Left lung (tissue), 10 donors: ENCODE results near the gene CELF4. TPM values are rescaled to one million over a fixed set of nuclear protein-coding genes. Genes with fewer than 3 reads are reported as not detected.
A peak's percentile ranks its signal among the peaks of the same experiment; 100 is the strongest.

Experiments used
- ATAC-seq: fragments of 200-7000 bp; cut with Tn5 transposase; one replicate; pipeline ENCODE4 v1.9.1; 2020; ENCODE audit warnings: moderate library complexity
- DNase-seq, 4 donors: peaks; one replicate each; pipeline ENCODE4 v3.0.0-alpha.2; 2013 to 2020
- H3K27ac ChIP-seq, 2 donors: fragments of 200-600 bp; sonication (generic) in 1 of 2; one replicate each; pipeline versions ENCODE4 v1.5.0 to v1.8.0; 2020 to 2021
- H3K27me3 ChIP-seq, 2 donors: fragments of 200-600 bp; sonication (generic) in 1 of 2; one replicate each; pipeline versions ENCODE4 v1.5.0 to v1.8.0; 2020 to 2021
- H3K36me3 ChIP-seq, 2 donors: fragments of 200-600 bp; sonication (generic) in 1 of 2; one replicate each; pipeline versions ENCODE4 v1.5.0 to v1.8.0; 2020 to 2021
- H3K4me1 ChIP-seq, 2 donors: fragments of 200-600 bp; one replicate each; pipeline ENCODE4 v1.8.0; 2021
- H3K4me3 ChIP-seq, 2 donors: fragments of 200-600 bp; sonication (generic) in 1 of 2; one replicate each; pipeline versions ENCODE4 v1.5.0 to v1.8.0; 2020 to 2021; ENCODE audit warnings: mild to moderate bottlenecking in 1 of 2
- H3K9me3 ChIP-seq, 2 donors: fragments of 200-600 bp; sonication (generic) in 1 of 2; one replicate each; pipeline versions ENCODE4 v1.5.0 to v1.8.0; 2020 to 2021
- CTCF ChIP-seq, 2 donors: fragments of 200-600 bp; sonication (generic) in 1 of 2; IDR thresholded peaks; one replicate each; pipeline versions ENCODE4 v1.5.0 to v1.8.0; 2021; ENCODE audit warnings: antibody characterized with exemption in 2 of 2
- intact Hi-C, 2 donors: fragments of 100-400 bp; cut with DNase I; formaldehyde crosslinking; loops; one replicate each; pipeline versions ENCODE4 v1.11.2 to v1.14.2; 2022
- polyA plus RNA-seq, 6 donors: library from polyadenylated mRNA; unstranded; fragments of 120-200 nt; gene quantifications; one replicate each; pipeline ENCODE4 v1.2.1, GENCODE V29; 2013; ENCODE audit not compliant: insufficient read length in 6 of 6
- total RNA-seq, 2 donors: library from RNA; stranded (reverse); fragmentation: NEBNext Ultra II Directional; extraction: Animal tissue kit (Norgen Biotek cat#: 25700); gene quantifications; one replicate each; pipeline ENCODE4 v1.2.1, GENCODE V29; 2021
- donor health status: DM: no; HTN: yes; CAD: no.
- donor health status: DM: no; HTN: no; CAD: no.

CELF4 gene
- total and polyA plus RNA-seq, 8 donors: 1.1 to 10.3 (median 7.4) TPM

- peak overlapping the region in 1 of 2 donors; percentile 38 for H3K4me3 ChIP-seq
- no peaks in the 10 kb centered on the region for H3K9me3 ChIP-seq
- DNase-seq (no peak), ATAC-seq (no peak)
- TF ChIP-seq CTCF (IDR thresholded peaks at IDR 0.05): no peak
- peaks cover 15 to 85% of the 10 kb centered on the region in 2 donors for H3K27me3 ChIP-seq
- no peak overlapping the region for H3K27ac ChIP-seq
- H3K36me3 ChIP-seq: no peaks in the 10 kb centered on the region
- peaks cover 0 to 15% of the 10 kb centered on the region in 2 donors for H3K4me1 ChIP-seq
- intact Hi-C loops: no loop called here
Observed at GRCh38 chr18:37252854-37253393, 312.7 kb downstream of the CELF4 start.

GRCh38 chr18:37252342-37252741, 313.3 kb downstream of the CELF4 start:
- no peaks in the 10 kb centered on the region for H3K36me3 ChIP-seq
- H3K4me1 ChIP-seq: peaks cover 0 to 15% of the 10 kb centered on the region in 2 donors
- no peaks in the 10 kb centered on the region for H3K9me3 ChIP-seq
- H3K27me3 ChIP-seq: peaks cover 15 to 79% of the 10 kb centered on the region in 2 donors
- no peak for ATAC-seq
- TF ChIP-seq CTCF (IDR thresholded peaks at IDR 0.05): no peak
- no peak for DNase-seq
- H3K27ac ChIP-seq: no peak overlapping the region
- no peak overlapping the region for H3K4me3 ChIP-seq
- intact Hi-C loops: no loop called here

GRCh38 chr18:37251679-37252078, 313.9 kb downstream of the CELF4 start:
- Histone ChIP-seq H3K9me3 (no peaks in the 10 kb centered on the region), H3K4me3 (no peak overlapping the region), H3K27ac (no peak overlapping the region), H3K4me1 (peaks cover 0 to 15% of the 10 kb centered on the region in 2 donors), H3K27me3 (peaks cover 15 to 72% of the 10 kb centered on the region in 2 donors), H3K36me3 (no peaks in the 10 kb centered on the region)
- ATAC-seq: no peak
- intact Hi-C loops: no loop called here
- no peak for TF ChIP-seq CTCF (IDR thresholded peaks at IDR 0.05)
- no peak for DNase-seq

GRCh38 chr18:37249895-37250618, 315.5 kb downstream of the CELF4 start:
- Histone ChIP-seq H3K4me1 (peaks cover 0 to 15% of the 10 kb centered on the region in 2 donors), H3K4me3 (no peak overlapping the region), H3K36me3 (no peaks in the 10 kb centered on the region), H3K27me3 (peaks cover 15 to 62% of the 10 kb centered on the region in 2 donors), H3K27ac (no peak overlapping the region), H3K9me3 (no peaks in the 10 kb centered on the region)
- no peak for DNase-seq
- intact Hi-C loops: no loop called here
- no peak for ATAC-seq
- TF ChIP-seq CTCF (IDR thresholded peaks at IDR 0.05): no peak

GRCh38 chr18:37249171-37249886, 316.3 kb downstream of the CELF4 start:
- H3K27me3 ChIP-seq: peaks cover 12 to 62% of the 10 kb centered on the region in 2 donors
- no peak for ATAC-seq
- intact Hi-C loops: no loop called here
- H3K27ac ChIP-seq: no peak overlapping the region
- H3K4me1 ChIP-seq: peaks cover 0 to 11% of the 10 kb centered on the region in 2 donors
- H3K36me3 ChIP-seq: no peaks in the 10 kb centered on the region
- TF ChIP-seq CTCF (IDR thresholded peaks at IDR 0.05): no peak
- no peak overlapping the region for H3K4me3 ChIP-seq
- no peaks in the 10 kb centered on the region for H3K9me3 ChIP-seq
- DNase-seq: no peak
